Breast epithelium (tissue), 4 donors: ENCODE data around the gene PNMA1. TPM values are rescaled to one million over a fixed set of nuclear protein-coding genes. Genes with fewer than 3 reads are reported as not detected.

Experiments used
- DNase-seq, 2 donors: peaks; one replicate each; pipeline ENCODE4 v3.0.0-alpha.2; 2019; ENCODE audit warnings: low spot score in 2 of 2
- H3K27ac ChIP-seq, 2 donors: fragments of 200-600 bp; sonication (generic) in 1 of 2; one replicate each; pipeline ENCODE4 v1.5.1; 2016 to 2019; ENCODE audit warnings: mild to moderate bottlenecking in 1 of 2
- H3K27me3 ChIP-seq, 2 donors: fragments of 200-600 bp; sonication (generic) in 1 of 2; one replicate each; pipeline versions ENCODE4 v1.5.1 to v1.6.0; 2017 to 2019; ENCODE audit warnings: control low read depth in 1 of 2, mild to moderate bottlenecking in 1 of 2
- H3K36me3 ChIP-seq: fragments of 200-600 bp; one replicate; pipeline ENCODE4 v1.5.1; 2019
- H3K4me1 ChIP-seq, 2 donors: fragments of 200-600 bp; sonication (generic); one replicate each; pipeline ENCODE4 v1.5.1; 2016 to 2019; ENCODE audit warnings: control low read depth in 1 of 2
- H3K4me3 ChIP-seq, 3 donors: fragments of 200-600 bp; sonication (generic); 1 replicate in 2 of 3; 2 replicates in 1 of 3; pipeline ENCODE4 v1.5.1; 2016 to 2019; ENCODE audit warnings: mild to moderate bottlenecking in 3 of 3, moderate library complexity in 2 of 3
- H3K9me3 ChIP-seq, 2 donors: fragments of 200-600 bp; sonication (generic) in 1 of 2; one replicate each; pipeline ENCODE4 v1.5.1; 2016 to 2019; ENCODE audit warnings: control low read depth in 1 of 2
- CTCF ChIP-seq, 3 donors: fragments of 450-650 bp; IDR thresholded peaks; one replicate each; pipeline ENCODE4 v1.5.1; 2016 to 2017; ENCODE audit warnings: antibody characterized with exemption in 3 of 3, mild to moderate bottlenecking in 3 of 3, moderate library complexity in 3 of 3
- POLR2A ChIP-seq: fragments of 450-650 bp; IDR thresholded peaks from one replicate; pipeline ENCODE4 v1.6.1; 2016; ENCODE audit warnings: antibody characterized with exemption, mild to moderate bottlenecking, moderate library complexity
- POLR2AphosphoS5 ChIP-seq, 3 donors: sonication (generic); formaldehyde crosslinking; IDR thresholded peaks; one replicate each; pipeline ENCODE4 v1.6.1; 2017; ENCODE audit warnings: antibody characterized with exemption in 3 of 3
- intact Hi-C: fragments of 100-400 bp; cut with DNase I; formaldehyde crosslinking; loops from one replicate; pipeline ENCODE4 v1.15.1; 2023; ENCODE audit warnings: low total_unique reads
- total RNA-seq, 3 donors: library from RNA; depleted of rRNA; stranded (reverse); fragments of >200 nt; gene quantifications; one replicate each; pipeline ENCODE4 v1.1.0, GENCODE V29; 2016

The PNMA1 gene
- total RNA-seq, 3 donors from 2014 or later = 12.1 to 19.3 (median 19.2) TPM

DNA sequence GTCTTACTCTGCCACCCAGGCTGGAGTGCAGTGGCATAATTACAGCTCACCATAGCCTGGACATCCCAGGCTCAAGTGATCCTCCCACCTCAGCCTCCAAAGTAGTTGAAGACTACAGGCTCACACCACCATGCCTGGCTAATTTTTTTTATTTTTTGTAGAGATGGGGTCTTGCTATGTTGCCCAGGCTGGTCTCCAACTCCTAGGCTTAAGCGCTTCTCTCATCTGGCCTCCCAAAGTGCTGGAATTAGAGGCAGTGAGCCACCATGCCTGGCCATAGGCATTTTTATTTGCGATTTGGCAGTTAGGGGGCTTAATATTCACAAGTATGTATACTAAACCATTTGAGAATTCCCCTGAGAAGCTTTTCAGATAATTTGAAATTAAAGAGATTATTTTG lies 19.1 kb downstream of the PNMA1 start:
- intact Hi-C loops = no loop called here
- Histone ChIP-seq H3K4me1 (no peaks in the 10 kb centered on the region), H3K4me3 (no peak overlapping the region), H3K36me3 (no peaks in the 10 kb centered on the region), H3K27me3 (no peaks in the 10 kb centered on the region), H3K9me3 (no peaks in the 10 kb centered on the region), H3K27ac (no peak overlapping the region)
- no peak for DNase-seq
- TF ChIP-seq POLR2A (no peak), POLR2AphosphoS5 (IDR thresholded peaks at IDR 0.05) (no peak), CTCF (IDR thresholded peaks at IDR 0.05) (no peak)

DNA sequence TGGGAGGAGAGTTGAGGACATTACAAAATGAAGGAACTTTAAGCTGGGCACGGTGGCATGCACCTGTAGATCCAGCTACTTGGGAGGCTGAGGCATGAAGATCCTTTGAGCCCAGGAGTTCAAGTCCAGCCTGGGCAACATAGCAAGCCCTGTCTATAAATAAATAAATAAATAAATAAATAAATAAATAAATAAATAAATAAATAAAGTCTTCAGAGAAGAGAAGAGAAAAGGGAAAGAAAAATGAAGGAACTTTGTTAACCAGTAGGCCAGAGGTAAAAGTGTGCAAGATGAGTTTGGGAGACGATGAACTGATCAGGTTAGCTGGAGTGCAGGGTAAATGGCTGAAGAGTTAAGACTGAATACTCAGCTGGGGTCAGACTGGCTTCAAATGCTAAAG lies 20.1 kb downstream of the PNMA1 start:
- no peak for DNase-seq
- TF ChIP-seq POLR2AphosphoS5 (IDR thresholded peaks at IDR 0.05) (no peak), CTCF (IDR thresholded peaks at IDR 0.05) (no peak), POLR2A (no peak)
- H3K4me1 ChIP-seq = no peaks in the 10 kb centered on the region
- no peak overlapping the region for H3K27ac ChIP-seq
- H3K9me3 ChIP-seq = no peaks in the 10 kb centered on the region
- intact Hi-C loops = no loop called here
- H3K27me3 ChIP-seq = no peaks in the 10 kb centered on the region
- H3K36me3 ChIP-seq = no peaks in the 10 kb centered on the region
- no peak overlapping the region for H3K4me3 ChIP-seq

DNA sequence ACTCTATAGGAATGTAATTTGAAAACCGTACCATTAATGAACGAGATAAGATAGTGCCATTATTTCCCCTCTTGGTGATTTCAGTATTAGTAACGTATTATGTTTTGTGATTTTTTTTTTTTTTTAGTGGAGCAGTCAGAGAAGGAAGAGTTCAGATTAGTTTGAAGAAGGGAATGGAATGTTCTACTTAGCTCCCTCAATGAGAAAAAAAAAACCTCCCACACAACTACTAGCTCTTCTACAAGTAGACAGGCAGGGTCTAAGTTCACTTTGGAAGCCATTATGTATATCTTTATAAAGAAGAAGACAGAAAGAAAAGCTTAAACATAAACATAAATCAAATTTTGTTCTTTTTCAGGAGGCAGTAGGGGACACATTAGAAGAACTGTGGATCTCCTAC lies 27.3 kb downstream of the PNMA1 start:
- H3K27me3 ChIP-seq = no peaks in the 10 kb centered on the region
- H3K4me1 ChIP-seq = no peaks in the 10 kb centered on the region
- H3K36me3 ChIP-seq = no peaks in the 10 kb centered on the region
- no peak overlapping the region for H3K27ac ChIP-seq
- TF ChIP-seq POLR2A (no peak), POLR2AphosphoS5 (IDR thresholded peaks at IDR 0.05) (no peak), CTCF (IDR thresholded peaks at IDR 0.05) (no peak)
- no peak overlapping the region for H3K4me3 ChIP-seq
- intact Hi-C loops = no loop called here
- no peak for DNase-seq
- no peaks in the 10 kb centered on the region for H3K9me3 ChIP-seq

DNA sequence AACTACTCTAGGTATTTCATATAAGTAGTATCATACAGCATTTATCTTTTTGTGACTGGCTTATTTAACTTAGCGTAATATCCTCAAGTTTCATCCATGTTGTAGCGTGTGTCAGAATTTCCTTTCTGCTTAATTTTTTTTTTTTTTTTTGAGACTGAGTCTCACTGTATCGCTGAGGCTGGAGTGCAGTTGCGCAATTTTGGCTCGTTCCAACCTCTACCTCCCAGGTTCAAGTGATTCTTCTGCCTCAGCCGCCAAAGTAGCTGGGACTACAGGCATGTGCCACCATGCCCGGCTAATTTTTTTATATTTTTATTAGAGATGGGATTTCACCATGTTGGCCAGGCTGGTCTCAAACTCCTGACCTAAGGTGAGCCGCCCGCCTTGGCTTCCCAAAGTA lies 28.9 kb downstream of the PNMA1 start:
- H3K4me1 ChIP-seq = no peaks in the 10 kb centered on the region
- intact Hi-C loops = no loop called here
- H3K36me3 ChIP-seq = no peaks in the 10 kb centered on the region
- no peaks in the 10 kb centered on the region for H3K27me3 ChIP-seq
- H3K9me3 ChIP-seq = no peaks in the 10 kb centered on the region
- no peak for DNase-seq
- TF ChIP-seq POLR2AphosphoS5 (IDR thresholded peaks at IDR 0.05) (no peak), POLR2A (no peak), CTCF (IDR thresholded peaks at IDR 0.05) (no peak)
- no peak overlapping the region for H3K27ac ChIP-seq
- no peak overlapping the region for H3K4me3 ChIP-seq

DNA sequence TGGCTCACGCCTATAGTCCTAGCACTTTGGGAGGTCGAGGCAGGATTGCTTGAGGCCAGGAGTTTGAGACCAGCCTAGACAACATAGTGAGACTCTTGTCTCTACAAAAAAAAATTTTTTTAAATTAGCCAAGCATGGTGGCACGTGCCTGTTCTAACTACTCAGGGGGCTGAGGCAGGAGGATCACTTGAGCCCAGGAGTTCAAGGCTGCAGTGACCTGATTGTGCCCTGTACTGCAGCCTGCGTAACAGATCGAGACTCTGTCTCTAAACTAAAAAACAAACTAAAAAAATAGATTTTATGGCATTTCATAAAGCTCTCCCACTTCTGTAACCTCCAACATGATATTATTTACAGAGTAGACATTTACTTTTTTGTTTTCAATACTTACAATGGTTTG lies 29.6 kb downstream of the PNMA1 start:
- H3K4me1 ChIP-seq = no peaks in the 10 kb centered on the region
- H3K4me3 ChIP-seq = no peak overlapping the region
- no peak for DNase-seq
- intact Hi-C loops = no loop called here
- H3K9me3 ChIP-seq = no peaks in the 10 kb centered on the region
- no peak for TF ChIP-seq CTCF (IDR thresholded peaks at IDR 0.05)
- no peak for TF ChIP-seq POLR2AphosphoS5 (IDR thresholded peaks at IDR 0.05)
- TF ChIP-seq POLR2A = no peak
- H3K27me3 ChIP-seq = no peaks in the 10 kb centered on the region
- no peak overlapping the region for H3K27ac ChIP-seq
- H3K36me3 ChIP-seq = no peaks in the 10 kb centered on the region
